Mucosa of stomach (tissue), 1 donor: Measurements from ENCODE around the gene APBB2.

Experiments
- H3K27me3 ChIP-seq: one replicate; pipeline ENCODE4 v1.7.0; 2013; ENCODE audit warnings: mild to moderate bottlenecking, low read length; ENCODE audit not compliant: control insufficient read depth, insufficient read depth
- H3K36me3 ChIP-seq: one replicate; pipeline ENCODE4 v1.7.0; 2013; ENCODE audit warnings: low read length; ENCODE audit not compliant: control insufficient read depth, insufficient read depth
- H3K4me1 ChIP-seq: one replicate; pipeline ENCODE4 v1.7.0; 2013; ENCODE audit warnings: mild to moderate bottlenecking, low read length; ENCODE audit not compliant: control insufficient read depth, insufficient read depth
- H3K4me3 ChIP-seq: one replicate; pipeline ENCODE4 v1.7.0; 2013; ENCODE audit warnings: low read length
- H3K9ac ChIP-seq: one replicate; pipeline ENCODE4 v1.7.0; 2013; ENCODE audit warnings: mild to moderate bottlenecking, low read length, moderate library complexity
- H3K9me3 ChIP-seq: one replicate; pipeline ENCODE4 v1.7.0; 2013; ENCODE audit warnings: mild to moderate bottlenecking, low read length, moderate library complexity; ENCODE audit not compliant: control insufficient read depth
- donor health status: Pancreatic carcinoma.

The APBB2 gene

DNA sequence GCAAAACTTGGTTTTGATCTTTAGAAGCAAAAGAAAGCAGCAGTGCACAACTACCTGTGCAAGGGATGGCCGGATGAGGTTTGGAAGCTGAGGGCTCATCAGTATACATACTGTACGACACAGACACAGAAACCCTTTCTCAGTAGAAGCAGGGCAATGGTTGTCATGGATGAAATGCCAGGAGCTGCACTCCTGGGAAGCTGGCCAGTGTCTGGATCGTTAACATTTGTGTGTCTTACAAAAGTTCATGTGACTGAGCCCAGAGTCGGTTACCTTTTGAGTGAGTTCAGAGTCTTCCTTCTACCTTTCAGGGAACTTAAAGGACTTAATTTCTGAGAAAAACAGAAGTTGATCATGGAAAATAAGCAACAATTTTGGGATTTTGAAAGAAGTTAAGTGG is 230.3 kb downstream of the APBB2 start:
- Histone ChIP-seq H3K4me3 (no peak overlapping the region), H3K27me3 (no peaks in the 10 kb centered on the region), H3K9ac (no peak overlapping the region)

DNA sequence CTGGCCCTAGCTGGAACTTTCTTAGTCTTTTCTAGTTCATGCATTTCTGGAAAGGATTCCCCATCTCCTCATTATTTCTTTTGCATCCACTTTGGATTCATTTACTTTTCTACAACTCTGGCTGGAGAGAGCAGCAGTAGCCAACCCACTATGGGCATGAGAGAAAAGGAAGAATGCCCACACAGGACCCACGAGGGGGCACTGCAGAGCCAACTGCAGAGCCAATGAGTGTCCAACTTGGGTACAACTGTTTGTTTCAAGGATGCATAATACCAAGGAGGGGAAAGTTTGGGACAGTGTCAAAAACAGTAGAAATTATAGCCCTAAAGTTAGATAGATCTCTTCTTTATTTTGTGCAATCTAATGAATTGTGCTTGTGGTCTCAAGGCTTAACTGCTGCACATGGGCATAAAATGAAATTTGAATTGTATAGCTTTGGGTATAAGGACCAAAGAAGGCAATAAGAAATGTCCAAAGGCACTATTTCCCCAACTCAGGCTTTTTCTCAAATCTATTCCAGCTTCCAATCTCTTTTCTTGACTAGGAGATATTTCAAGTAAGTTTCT is 233.9 kb downstream of the APBB2 start:
- Histone ChIP-seq H3K4me3 (no peak overlapping the region), H3K27me3 (no peaks in the 10 kb centered on the region), H3K36me3 (no peaks in the 10 kb centered on the region), H3K9ac (no peak overlapping the region), H3K9me3 (no peaks in the 10 kb centered on the region), H3K4me1 (no peaks in the 10 kb centered on the region)

More for the DNA sequence above, 230.3 kb downstream of the APBB2 start:
- Histone ChIP-seq H3K36me3 (no peaks in the 10 kb centered on the region), H3K4me1 (no peaks in the 10 kb centered on the region), H3K9me3 (no peaks in the 10 kb centered on the region)

DNA sequence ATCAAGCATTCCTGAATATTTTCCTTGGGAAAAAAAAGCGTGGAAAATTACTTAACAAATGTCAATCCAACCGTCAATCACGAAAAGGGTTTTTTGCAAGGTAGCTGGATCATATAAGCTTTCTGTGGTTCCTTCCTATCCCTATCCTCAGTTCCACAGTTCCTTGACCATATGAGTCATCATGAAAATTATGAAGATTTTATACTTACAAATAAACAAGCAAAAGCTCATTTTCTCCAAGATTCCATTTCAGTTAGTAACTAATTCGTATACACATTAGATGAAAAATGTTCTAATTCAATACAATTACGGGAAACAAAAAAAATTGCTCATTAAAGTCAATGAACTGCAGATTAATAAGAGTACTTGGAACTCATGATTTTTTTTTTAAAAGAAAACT is 235.8 kb downstream of the APBB2 start:
- Histone ChIP-seq H3K9me3 (no peaks in the 10 kb centered on the region), H3K4me1 (no peaks in the 10 kb centered on the region), H3K4me3 (no peak overlapping the region), H3K9ac (no peak overlapping the region), H3K36me3 (no peaks in the 10 kb centered on the region), H3K27me3 (no peaks in the 10 kb centered on the region)

DNA sequence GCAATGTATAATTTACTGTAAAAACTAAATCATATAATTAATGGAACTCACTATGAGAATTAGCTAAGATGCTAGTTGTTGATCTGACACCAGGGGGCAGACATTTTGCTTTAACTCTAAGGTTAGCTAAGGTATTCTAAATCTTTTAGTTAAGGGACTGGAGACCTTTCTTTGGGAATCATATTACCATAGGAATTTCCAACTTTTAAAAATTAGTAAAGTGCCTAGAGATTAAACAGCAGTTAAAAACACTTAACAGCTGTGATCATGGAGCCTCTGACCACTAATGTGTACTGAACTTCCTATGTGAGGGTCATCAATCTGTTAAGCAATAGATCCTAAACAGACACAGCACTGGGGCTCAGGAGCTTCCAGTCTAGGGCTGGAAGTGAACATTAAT is 238.0 kb downstream of the APBB2 start:
- no peaks in the 10 kb centered on the region for H3K36me3 ChIP-seq
- no peaks in the 10 kb centered on the region for H3K4me1 ChIP-seq
- no peaks in the 10 kb centered on the region for H3K9me3 ChIP-seq
- no peak overlapping the region for H3K9ac ChIP-seq
- H3K4me3 ChIP-seq, result no peak overlapping the region
- no peaks in the 10 kb centered on the region for H3K27me3 ChIP-seq

DNA sequence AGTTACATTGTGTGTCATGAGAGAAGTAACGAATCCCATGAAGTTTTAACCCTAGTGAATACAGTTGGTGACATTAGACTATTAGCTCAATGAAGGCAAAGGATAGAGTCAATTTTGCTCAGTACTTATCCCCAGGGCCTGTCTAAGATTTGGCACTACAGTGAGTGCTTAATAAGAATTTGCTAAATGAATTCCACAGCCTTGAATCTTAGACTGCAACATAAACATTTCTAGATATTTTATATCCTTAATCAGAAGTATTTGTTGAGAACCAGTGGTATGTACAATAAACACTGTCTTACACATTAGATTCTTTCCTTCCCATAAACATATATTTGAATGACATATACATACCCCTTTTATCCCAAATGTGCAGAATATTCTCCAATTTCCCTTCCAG is 241.6 kb downstream of the APBB2 start:
- Histone ChIP-seq H3K4me1 (no peaks in the 10 kb centered on the region), H3K9ac (no peak overlapping the region), H3K36me3 (no peaks in the 10 kb centered on the region), H3K27me3 (no peaks in the 10 kb centered on the region), H3K9me3 (no peaks in the 10 kb centered on the region), H3K4me3 (no peak overlapping the region)

DNA sequence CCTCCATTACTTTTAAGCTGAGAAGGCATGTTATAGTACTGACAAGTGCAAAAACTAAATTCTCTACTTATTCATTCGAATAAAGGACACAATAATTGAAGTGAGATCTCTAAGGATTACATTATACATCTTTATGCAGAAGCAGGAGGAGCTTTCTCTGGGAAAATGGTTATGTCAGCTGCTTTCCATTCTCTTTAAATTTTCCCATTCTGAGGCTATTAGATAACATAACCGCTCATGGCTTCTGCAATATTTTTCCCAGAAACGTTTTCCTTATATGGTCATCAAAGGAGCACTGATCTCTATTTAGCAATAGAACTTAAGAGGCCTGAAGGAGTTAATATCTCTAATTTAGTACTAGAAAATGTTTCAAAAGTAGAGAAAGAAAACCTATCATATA is 243.0 kb downstream of the APBB2 start:
- Histone ChIP-seq H3K9ac (no peak overlapping the region), H3K27me3 (no peaks in the 10 kb centered on the region), H3K4me3 (no peak overlapping the region), H3K4me1 (no peaks in the 10 kb centered on the region), H3K9me3 (no peaks in the 10 kb centered on the region), H3K36me3 (no peaks in the 10 kb centered on the region)

DNA sequence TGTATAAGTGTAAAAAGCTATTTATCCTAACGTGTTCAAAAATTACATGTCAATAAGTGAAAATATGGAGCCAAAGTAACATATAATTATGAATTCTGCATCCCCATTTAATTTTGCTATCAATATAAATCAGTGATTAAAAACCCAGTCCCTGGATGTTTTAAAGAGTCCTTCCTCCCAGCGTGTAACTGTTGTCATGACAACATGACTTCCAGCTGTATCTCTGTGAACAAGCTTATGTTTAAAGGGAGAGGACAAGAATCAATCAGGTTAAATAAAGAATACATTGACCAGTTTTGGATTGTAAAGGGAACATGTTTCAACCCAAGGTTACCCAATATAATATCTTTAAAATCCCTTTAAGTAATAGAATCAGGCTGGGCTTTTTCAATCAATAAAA is 244.8 kb downstream of the APBB2 start:
- no peaks in the 10 kb centered on the region for H3K36me3 ChIP-seq
- no peaks in the 10 kb centered on the region for H3K27me3 ChIP-seq

DNA sequence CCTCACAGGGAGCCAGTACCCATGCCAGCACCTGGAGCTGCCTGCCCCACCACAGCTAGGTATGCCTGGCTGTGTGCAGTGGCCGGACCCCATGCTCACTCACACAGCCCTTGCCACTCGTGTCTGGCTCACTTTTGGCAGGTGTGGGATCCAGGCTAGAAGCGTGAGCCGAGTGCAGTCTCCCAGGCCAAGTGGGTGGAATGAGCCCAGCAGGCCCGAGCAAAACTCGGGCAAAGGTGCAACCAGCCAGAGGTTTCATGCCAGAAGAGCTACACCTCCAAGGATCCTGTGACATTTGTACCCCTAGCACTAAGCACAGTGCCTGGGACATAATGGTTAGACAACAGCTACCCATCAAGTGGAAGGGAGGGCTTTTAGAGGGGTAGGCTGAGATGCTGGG is 246.8 kb downstream of the APBB2 start:
- Histone ChIP-seq H3K27me3 (no peaks in the 10 kb centered on the region), H3K36me3 (no peaks in the 10 kb centered on the region), H3K4me1 (no peaks in the 10 kb centered on the region), H3K9ac (no peak overlapping the region), H3K9me3 (no peaks in the 10 kb centered on the region), H3K4me3 (no peak overlapping the region)

More for the DNA sequence above, 244.8 kb downstream of the APBB2 start:
- H3K4me3 ChIP-seq, result no peak overlapping the region
- no peaks in the 10 kb centered on the region for H3K4me1 ChIP-seq
- H3K9me3 ChIP-seq, result no peaks in the 10 kb centered on the region
- no peak overlapping the region for H3K9ac ChIP-seq

DNA sequence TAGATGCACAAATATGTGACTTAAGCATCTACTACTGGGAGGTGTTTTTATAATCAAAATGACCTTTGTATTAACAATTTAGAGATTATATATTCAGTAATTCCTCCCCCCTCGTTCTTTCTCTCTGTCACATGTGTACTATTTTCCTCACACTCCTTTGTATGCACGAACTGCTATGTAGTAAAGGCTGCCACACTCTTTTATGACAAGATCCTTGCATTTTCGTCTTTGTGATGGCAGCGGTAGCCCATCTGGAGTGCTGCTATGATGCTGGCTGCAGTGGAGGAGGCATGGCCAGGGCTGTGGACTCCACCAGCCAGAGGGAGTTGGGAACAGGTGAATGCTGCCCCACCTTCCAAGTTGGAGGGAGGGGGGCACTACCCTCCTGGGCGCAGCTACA is 248.3 kb downstream of the APBB2 start:
- H3K9ac ChIP-seq, result no peak overlapping the region
- H3K27me3 ChIP-seq, result no peaks in the 10 kb centered on the region
- H3K36me3 ChIP-seq, result no peaks in the 10 kb centered on the region
- H3K4me3 ChIP-seq, result no peak overlapping the region
- no peaks in the 10 kb centered on the region for H3K4me1 ChIP-seq
- no peaks in the 10 kb centered on the region for H3K9me3 ChIP-seq

DNA sequence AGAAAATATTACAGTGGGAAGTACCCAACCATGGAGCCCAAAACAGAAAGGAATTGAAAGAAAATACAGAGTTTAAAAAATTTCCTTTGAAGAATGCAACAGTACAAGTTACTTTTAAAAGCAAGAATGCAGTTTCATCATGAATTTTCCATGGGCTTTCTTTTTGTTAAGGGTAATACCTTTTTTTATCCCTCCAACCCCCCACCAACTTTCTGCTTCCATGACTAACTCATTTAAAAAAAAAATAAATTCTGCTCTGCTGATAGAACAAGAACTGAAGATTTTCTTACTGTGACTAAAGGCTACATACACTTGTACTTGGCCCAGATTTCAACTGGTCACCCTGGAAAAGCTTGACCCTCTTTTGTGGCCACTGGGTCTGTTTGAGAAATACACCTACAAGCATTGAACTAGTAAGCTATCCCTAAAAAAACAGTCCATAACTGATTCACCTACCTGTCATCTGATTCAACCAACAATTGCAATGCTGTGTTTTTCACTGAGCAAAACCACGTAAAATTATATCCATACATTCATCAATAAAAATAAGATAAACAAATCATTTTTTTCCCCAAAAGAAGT is 250.4 kb downstream of the APBB2 start:
- H3K4me1 ChIP-seq, result no peaks in the 10 kb centered on the region
- no peaks in the 10 kb centered on the region for H3K9me3 ChIP-seq
- H3K4me3 ChIP-seq, result no peak overlapping the region
- no peak overlapping the region for H3K9ac ChIP-seq
- no peaks in the 10 kb centered on the region for H3K27me3 ChIP-seq
- H3K36me3 ChIP-seq, result no peaks in the 10 kb centered on the region

DNA sequence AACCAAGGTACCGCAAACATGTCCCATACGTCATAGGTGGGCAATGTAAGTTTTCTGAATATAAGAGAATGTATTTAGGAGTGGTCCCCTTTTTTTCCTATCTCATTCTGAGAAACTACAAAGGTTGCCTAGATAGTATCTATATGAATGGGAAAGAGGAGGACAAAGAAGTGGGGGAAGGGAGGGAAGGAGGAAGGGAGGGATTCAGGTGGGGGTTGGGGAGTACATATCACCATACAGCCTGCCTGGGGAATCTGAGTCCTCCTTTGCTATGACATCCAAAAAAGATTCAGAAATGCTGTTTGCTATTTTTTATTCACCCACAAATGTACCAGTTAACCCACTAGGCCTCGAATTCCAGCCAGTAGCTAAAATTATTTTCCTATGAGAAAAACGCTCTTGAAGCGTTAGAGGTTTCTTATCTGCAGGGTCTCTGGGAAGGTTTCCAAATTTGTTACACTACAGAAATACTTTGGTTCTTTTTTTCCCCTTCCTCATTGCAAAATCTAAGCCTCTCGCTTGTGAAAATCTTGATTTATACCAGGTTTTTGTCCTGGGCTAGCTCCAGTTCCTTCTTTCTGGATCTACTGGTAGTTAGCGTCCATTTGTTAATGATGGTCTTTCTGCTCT is 251.7 kb downstream of the APBB2 start:
- Histone ChIP-seq H3K4me1 (no peaks in the 10 kb centered on the region), H3K9ac (no peak overlapping the region), H3K4me3 (no peak overlapping the region), H3K9me3 (no peaks in the 10 kb centered on the region), H3K36me3 (no peaks in the 10 kb centered on the region), H3K27me3 (no peaks in the 10 kb centered on the region)

DNA sequence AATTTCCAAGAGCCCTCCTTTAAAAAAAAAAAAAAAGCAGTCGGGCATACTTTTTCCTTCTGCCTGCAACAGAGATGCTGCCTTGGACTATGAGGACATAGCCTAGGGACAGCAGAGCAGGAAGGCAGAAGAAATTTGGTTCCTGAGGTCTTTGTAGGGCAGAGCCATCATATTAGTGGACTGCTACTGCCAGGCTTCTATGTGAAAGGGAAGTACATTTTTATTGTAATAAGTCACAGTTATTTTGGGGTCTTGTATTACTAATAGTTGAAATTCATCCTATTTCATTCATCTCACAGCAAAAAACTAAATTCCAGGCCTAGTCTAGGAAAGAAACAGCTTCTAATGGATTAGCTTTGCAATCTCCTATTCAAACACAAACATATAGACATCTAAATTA is 253.4 kb downstream of the APBB2 start:
- Histone ChIP-seq H3K9ac (no peak overlapping the region), H3K27me3 (no peaks in the 10 kb centered on the region), H3K36me3 (no peaks in the 10 kb centered on the region), H3K9me3 (no peaks in the 10 kb centered on the region), H3K4me3 (no peak overlapping the region), H3K4me1 (no peaks in the 10 kb centered on the region)
